ENCODE results near the gene PYGO2. TPM values are rescaled to one million over a fixed set of nuclear protein-coding genes. Genes with fewer than 3 reads are reported as not detected.
A peak's percentile ranks its signal among the peaks of the same experiment; 100 is the strongest.
"Not testable (repeated sequence)": the region's sequence is repeated elsewhere in the genome, so short reads cannot be mapped to it uniquely, and the experiment has no call there.

Gene PYGO2
- total RNA-seq, 1 donor from 2014 or later: 16.9 TPM

DNA sequence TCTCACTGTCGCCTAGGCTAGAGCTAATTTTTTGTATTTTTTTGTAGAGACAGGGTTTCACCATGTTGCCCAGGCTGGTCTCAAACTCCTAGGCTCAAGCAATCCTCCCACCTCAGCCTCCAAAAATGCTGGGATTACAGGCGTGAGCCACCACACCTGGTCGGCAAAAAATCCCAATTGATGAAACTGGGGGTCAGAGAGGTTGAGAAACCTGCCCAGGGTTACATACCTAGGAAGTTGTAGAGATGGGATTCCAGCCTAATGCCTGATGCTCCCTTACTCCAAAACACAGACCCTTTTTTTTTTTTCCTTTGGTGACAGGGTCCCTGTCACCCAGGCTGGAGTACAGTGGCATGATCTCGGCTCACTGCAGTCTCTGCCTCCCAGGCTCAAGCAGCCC is 25.2 kb upstream of the PYGO2 start:
- intact Hi-C loops (cut with DNase I): not testable (repeated sequence)

DNA sequence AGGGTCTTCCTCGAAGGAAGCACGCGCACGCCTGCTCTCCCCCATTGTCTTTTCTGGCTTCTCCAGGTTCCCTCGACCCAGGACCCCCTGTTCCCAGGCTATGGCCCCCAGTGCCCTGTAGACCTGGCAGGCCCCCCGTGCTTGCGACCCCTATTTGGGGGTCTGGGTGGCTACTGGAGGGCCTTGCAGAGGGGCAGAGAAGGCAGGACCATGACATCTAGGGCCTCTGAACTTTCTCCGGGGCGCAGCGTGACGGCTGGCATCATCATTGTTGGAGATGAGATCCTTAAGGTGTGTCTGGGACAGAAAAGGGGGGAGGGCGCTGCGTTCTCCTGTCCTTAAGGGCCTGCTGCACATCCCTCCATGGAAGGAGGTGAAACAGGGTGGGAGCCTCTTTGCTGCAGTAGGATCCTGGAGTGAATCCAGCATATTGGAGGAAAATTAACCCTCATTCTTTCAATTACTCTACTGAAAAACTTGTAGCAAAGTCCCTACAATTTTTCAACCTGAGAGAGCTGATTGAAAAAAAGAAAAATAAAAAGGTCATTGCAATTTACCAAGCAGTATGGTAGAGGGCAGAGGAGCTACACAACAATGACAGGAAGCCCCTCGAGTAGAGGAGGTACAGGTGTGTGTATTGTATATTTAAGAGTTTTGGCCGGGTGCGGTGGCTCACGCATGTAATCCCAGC is 22.3 kb upstream of the PYGO2 start:
- intact Hi-C loops (cut with DNase I): loop anchor here (1.0 kb wide), 1 partner anchor 23 kb away; the partner anchor contains the start of gene PYGO2
- DNase-seq (ENCODE audit: low spot score): no peak

More for the DNA sequence above, 25.2 kb upstream of the PYGO2 start:
- DNase-seq (ENCODE audit: low spot score): not testable (repeated sequence)

DNA sequence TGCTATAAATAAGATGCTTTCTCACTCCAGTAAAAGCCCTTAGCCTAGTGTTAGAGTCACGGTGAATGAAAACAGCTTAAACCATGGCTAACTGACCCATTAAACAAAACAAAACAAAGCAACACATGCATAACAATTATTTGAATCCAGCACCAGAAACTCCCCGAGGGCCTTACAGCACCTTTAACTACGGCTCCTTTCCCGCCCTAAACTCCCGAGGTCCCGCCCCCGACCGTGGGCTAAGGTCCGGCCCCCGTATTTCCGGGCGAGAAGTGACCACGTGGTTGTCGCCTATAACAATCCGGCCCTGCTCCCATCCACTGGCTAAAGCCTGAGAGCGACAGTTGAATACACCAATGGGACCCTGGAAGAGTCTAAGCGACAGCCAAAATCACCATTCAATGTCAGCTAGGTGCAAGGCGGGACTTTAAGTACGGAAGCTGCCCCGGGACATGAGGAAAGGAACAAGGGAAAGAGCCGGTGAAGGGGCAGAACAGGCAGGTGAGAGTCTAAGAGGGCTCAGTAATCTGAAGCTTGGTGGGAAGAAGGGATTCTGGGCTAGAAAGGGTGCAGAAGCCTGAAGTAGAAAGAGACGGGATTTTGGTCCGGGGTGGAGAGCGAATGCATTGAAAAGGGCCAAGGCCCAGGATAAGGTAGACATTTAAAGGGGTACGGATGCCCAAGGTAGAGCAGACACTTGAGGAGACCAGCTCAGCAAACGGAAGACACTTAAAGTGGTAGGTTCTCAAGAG is 21.5 kb upstream of the PYGO2 start, which contains the start of gene FLAD1:
Gene FLAD1 (plus strand): TSS at position 448 of the 752 bp plus-strand sequence. CDS start 351 bp downstream, outside the sequence.
- intact Hi-C loops (cut with DNase I): loop anchor here (1.0 kb wide), 1 partner anchor 22 kb away; the partner anchor contains the start of gene PYGO2

DNA sequence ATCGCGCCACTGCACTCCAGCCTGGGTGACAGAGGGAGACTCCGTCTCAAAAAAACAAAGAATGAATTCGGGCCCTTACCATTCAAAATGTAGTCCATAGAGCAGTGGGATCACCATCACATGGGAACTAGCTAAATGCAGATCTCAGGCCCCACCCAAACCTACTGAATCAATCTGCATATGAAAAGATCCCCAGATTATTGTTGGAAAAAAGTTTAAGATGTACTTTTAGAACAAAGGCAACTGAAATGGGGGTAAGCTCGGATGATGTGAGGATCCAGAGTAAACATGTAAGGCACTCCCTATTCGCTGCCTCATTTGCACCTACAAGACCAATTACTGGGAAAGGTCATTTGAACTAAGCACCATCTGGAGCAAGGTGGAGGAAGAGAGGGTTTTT is 20.8 kb upstream of the PYGO2 start:
- intact Hi-C loops (cut with DNase I): no loop called here
- DNase-seq (ENCODE audit: low spot score): no peak

More for the DNA sequence above, 21.5 kb upstream of the PYGO2 start, which contains the start of gene FLAD1:
- peak; percentile 97 for DNase-seq (ENCODE audit: low spot score)

DNA sequence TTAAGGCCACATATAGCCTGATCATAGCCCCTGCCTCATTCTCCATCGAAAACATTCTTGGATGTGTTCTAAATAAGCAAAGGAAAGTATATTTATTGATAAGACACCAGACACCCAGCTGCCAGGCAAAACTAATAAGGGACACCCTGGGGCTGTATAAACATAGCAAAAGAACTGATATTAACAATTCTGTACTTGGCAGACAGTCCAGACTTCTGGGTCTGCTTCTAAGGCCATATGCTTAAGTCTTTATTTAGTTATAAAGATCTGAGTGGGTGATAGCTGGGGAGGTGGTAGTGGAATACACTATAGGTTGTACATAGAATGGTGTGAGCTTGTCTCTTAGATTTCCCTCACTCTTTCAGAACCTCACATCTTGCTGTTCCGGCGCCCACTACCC is 16.8 kb upstream of the PYGO2 start:
- DNase-seq (ENCODE audit: low spot score): no peak
- intact Hi-C loops (cut with DNase I): no loop called here

DNA sequence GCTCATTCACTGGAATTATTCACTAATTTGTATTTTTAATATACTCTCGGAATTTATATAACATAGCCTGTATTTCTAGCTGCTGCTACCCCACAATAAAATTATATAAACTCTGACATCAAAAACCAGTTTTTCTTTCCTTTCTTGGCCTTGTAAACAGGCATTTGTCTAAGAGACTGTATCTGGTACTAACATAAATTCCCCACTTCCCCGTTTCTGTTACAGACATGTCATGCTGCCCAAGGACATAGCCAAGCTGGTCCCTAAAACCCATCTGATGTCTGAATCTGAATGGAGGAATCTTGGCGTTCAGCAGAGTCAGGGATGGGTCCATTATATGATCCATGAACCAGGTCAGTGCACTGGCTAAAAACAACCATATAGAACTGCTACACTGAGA is 16.2 kb upstream of the PYGO2 start:
- intact Hi-C loops (cut with DNase I); DNase-seq (ENCODE audit: low spot score): not testable (repeated sequence)

DNA sequence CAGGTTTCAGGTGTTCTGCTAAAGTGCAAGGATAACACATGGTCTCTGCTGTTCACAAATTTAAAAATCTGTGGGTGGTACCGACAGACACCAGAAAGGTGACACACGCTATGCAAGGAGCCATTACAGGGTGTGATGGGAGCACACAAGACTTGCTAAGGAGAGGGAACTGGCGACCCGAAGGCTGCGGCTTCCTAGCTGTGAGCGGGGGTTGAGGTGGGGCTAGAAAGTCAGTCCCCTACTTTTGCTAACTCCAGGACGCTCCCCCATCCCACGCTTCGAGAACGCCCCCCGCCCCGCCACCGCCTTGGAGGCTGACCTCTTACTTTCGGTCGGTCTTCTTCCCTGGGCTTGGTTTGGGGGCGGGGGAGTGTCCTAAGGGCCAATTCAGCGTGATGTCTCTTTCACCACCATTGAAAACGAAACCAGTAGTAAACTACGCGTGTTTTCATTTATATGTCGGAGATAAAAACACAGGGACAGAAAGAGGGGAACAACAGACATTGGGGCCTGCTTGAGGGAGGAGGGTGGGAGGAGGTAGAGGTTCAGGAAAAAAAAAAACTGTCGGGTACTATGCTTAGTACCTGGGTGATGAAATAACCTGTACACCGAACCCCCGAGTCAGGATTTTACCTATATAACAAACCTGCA is 14.0 kb upstream of the PYGO2 start:
- intact Hi-C loops (cut with DNase I): loop anchor here (2.0 kb wide), 2 partner anchors 25 to 39 kb away; partner anchors contain the start of gene PMVK
- no peak for DNase-seq (ENCODE audit: low spot score)

DNA sequence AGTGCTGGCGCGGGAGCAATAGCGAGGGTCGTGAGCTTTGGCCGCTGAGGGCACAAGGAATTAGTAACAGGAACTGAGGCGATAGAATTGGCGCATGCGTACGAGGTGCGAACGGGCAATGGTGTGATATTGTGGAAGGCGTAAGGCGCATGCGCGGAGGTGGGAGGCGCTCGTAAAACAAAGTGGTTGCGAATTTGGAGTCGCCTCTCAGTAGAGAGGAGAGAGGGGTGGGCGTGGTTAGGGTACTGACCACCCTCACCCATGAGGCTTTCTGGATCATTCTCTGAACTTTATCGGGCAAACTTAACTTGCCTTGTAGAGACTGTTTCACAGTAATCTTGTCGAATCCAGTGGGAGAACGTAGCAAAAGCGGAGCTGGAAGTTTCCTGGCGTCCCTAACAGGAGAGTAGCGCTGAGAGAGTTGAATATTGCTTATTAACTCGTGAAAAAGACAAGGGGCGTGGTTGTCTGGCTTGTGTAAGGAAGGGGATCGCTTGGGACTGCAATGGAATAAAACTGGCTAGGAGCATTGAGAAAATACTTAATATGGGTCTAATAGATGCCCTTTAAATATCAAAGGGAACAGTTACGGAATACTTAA is 13.3 kb upstream of the PYGO2 start:
- intact Hi-C loops (cut with DNase I): loop anchor here (2.0 kb wide), 2 partner anchors 26 to 38 kb away; partner anchors contain the start of gene PMVK
- DNase-seq (ENCODE audit: low spot score): peak; percentile 95

DNA sequence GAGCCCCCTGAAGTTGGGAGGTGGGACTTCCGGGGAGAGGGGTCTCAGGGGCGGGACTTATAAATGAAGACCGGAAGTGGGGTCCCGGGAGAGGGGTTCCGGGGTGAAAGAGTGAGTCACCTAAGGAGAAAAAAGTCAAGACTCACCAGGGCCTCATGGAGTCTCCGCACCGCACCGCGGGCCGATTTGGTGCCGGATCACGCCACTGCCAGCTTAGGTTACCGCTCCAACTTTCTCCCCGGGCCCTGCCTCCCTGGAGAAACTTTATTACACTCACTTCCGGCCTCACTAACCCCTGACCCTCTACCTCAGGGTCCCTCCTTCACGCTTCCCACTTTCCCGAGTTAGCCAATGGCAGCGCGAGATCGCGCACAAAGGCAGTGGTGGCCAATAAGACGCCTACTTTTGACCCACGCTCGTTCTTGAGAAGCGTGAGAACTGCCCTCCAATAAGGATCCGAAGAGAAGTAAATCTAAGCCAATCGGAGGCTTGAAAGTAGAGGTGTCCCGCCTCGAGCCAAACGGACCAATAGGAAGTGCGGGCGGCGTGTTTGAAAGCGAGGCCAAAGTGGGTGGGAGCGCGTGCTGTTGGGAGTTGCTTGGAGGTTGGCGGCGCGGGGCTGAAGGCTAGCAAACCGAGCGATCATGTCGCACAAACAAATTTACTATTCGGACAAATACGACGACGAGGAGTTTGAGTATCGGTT is 12.7 kb upstream of the PYGO2 start, which contains the start of gene CKS1B:
Gene CKS1B (plus strand): TSS at position 580 of the 706 bp plus-strand sequence. CDS start 65 bp downstream, at position 645.
- DNase-seq (ENCODE audit: low spot score): peak; percentile 97
- intact Hi-C loops (cut with DNase I): loop anchor here (2.0 kb wide), 2 partner anchors 27 to 37 kb away; partner anchors contain the start of gene PMVK

DNA sequence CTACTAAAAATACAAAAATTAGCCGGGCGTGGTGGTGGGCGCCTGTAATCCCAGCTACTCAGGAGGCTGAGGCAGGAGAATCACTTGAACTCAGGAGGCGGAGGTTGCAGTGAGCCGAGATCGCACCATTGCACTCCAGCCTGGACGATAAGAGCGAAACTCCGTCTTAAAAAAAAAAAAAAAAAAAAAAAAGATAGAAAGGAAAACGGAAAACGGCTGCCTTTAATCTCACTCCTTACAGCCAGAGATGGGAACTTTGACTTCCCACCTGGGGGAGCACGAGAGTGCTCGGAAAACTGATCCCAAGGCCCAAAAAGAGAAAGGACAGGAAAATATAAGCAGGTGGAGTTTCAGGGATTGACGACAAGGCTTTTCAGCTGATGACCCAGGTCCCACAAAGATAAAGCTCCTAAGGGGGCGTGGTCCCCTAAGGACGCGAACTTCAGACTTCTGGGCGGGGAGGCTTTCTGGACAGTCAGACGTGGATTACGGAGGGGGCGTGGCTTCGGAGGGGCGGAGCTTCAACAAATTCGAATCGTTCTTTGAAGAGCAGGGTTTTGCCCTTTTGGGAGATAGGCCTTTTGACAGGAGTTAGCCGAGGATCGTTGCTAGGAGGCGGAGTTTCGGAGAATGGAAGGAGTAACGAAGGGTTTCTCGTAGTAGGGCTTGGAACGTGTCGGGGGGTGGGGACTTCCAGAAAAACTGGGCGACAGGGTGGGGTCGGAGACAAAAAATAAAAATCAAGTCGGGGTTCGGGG is 11.9 kb upstream of the PYGO2 start:
- peak; percentile 97 for DNase-seq (ENCODE audit: low spot score)
- intact Hi-C loops (cut with DNase I): loop anchor here (2.0 kb wide), 3 partner anchors 27 to 43 kb away; partner anchors contain the start of gene PMVK

DNA sequence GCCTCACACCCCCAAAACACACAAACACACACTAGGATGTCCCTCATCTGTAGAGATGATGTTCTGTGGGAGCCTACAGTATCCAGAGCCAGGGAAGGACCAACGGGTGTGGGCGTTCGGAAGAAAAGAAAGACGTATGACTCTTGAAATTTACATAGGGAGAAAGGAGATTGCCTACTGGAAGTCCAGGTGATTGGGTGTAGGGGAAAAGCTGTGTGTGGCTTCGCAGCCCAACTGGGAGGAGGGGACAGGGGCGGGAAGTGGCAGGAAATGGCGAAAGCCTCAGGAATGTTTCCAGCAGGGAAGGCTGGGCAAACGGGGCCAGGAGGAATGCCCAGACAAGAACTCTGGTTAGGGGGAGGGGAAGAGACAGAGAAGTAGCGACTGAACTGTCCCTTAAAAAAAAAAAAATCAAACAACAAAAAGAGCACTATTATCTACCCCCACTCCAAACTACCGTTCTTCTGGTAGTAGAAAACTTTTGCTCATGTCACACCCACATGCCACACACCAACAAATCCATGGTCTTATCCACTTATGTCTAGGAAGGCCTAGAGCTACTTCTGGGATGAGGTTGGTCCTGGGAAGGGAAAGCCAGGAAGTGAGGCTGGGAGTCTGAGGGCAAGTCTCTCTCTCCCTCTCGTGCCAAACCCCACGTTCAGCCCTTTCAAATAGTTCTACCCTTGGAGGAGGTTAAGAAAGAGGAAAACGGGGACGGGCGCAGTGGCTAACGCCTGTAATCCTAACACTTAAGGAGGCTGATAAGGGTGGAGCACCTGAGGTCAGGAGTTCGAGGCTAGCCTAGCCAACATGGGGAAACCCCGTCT is 11.1 kb upstream of the PYGO2 start:
- DNase-seq (ENCODE audit: low spot score): no peak
- intact Hi-C loops (cut with DNase I): loop anchor here (2.0 kb wide), 1 partner anchor 44 kb away; no protein-coding TSS in a partner anchor

DNA sequence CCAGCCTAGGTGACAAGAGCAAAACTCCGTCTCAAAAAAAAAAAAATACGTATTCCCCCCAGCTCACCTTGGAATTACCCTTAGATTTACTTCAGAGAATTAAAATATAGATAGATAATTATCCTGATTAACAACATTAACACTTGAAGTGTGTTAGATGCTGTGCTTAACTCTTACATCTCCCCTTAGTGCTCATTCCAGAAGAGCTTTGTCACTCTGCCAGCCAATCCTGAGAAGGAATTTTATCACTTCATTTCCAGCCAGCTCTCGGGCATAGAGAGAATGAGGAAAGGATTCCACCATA is 10.6 kb upstream of the PYGO2 start:
- intact Hi-C loops (cut with DNase I): loop anchor here (2.0 kb wide), 1 partner anchor 45 kb away; no protein-coding TSS in a partner anchor
- no peak for DNase-seq (ENCODE audit: low spot score)

DNA sequence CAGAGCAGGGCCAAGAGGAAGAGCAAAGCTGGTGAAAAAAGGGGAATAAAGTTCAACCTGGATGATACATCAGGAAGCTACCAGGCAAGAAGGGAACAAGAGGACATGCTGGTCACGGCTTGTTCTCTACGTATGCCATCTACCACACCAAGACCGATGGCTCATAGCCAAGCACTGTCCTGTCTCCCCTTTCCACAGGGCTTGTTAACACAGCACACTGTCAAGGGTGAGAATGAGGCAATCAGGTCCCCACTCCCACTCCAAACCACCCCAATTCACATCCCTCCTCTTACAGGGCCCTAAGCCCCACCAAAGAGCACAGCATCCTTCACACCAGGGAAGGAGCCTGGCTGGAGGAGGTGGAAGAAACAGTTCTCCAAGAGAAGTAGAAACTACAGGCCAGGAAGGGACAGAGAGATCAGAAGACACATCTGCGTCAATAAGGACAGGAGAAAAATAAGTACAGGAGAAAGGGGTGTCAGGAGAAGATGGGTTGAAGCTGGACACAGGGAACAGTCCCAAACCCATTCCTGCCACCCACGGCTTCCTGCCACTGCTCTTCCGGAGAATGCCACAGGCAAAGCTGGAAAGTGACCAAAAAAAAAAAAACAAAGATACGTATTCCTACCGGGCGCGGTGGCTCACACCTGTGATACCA is 9.9 kb upstream of the PYGO2 start:
- intact Hi-C loops (cut with DNase I): no loop called here
- no peak for DNase-seq (ENCODE audit: low spot score)

DNA sequence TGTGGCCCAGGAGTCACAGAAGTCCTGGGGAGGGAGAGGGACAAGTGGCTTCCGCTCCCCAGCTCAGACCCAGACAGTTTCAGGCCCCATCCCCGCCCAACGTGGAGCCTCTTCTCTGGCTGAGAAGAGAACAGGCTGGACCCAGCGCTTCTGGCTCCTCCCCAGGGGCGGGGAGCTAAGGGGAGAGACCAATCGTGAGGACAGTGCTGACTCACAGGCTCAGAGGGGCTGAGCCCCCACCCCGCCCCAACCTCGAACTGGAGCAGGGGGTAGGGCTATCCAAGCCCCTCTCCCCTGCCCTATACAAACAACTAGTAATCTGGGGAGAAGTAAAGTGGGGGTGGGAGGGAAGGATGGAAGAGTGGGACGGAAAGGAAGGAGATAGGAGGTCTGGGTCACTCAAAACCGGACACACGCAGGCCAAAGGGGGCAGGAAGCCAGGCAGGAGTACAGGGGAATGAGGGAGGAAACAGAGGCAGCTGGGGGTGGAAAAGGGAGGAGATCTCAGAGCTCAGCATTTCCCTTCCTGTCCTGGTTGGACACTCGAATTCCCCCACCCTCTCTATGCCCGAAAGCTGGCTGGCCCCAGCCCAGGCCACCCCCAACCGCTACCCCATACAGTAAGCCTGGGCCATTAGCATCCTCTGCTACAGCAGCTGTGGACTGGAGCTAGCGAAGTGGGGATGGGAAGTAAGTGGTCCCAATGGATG is 9.2 kb upstream of the PYGO2 start, which contains the start of gene SHC1:
Gene SHC1 (minus strand): TSS at position 117 of the 710 bp plus-strand sequence. CDS start 221 bp downstream, outside the sequence.
- intact Hi-C loops (cut with DNase I): no loop called here
- DNase-seq (ENCODE audit: low spot score): peak; percentile 95

DNA sequence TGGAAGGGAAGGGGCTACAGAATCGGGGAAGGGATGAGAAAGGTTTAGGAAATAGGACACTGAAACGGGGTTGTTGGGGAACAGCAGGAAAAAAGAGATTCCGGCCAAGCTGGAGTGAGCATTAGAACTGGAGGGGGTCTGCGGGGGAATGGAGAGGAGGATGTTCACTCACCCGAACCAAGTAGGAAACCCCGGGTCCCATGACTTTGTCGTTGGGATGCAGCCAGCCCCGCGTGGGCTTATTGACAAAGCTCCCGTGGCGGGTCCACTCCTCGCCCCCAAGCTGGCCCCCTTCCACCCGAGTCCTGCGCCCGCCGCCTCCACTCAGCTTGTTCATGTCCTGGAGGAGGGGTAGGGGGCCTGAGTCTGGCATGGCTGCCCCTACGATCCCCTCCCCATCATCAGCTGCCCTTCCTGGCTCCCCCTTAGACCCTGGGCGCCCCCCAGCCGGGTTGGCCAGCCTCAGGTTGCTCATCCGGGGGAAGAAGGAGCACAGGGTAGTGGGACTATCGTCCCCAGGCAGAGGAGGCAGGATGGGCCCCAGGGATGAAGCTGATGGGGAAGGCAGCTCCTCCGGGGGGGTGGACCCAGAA is 8.4 kb upstream of the PYGO2 start:
- DNase-seq (ENCODE audit: low spot score): no peak
- intact Hi-C loops (cut with DNase I): no loop called here

DNA sequence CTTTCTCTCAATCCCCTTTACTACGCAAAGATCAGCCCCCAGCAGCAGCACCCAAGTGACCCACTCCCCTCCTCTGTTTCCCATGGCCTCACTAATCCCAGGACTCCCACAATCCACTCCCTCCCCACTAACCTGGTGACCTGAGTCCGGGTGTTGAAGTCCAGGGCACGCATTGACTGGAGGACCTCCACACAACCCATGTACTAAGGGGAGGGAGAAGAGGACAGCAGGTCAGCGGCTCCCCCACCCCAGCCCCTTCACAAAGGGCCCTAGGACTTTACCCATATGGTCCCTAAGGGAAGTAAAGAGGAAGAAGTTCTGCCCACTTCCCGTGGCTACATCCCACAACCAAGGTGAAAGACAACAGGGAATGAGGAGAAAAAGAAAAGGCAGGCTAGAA is 7.7 kb upstream of the PYGO2 start:
- intact Hi-C loops (cut with DNase I): no loop called here
- DNase-seq (ENCODE audit: low spot score): no peak

Measured in cardiac septum (tissue), 1 donor.